ENCODE measurements around the gene UBE2H. TPM values are rescaled to one million over a fixed set of nuclear protein-coding genes. Genes with fewer than 3 reads are reported as not detected.

The UBE2H gene
- total and polyA plus RNA-seq, 4 donors, result 11.9 to 84.2 (median 23.7) TPM

- TF ChIP-seq HNF4A (conservative IDR thresholded peaks at IDR 0.05) (no peak), HNF4G (IDR thresholded peaks at IDR 0.05) (no peak), REST (IDR thresholded peaks at IDR 0.05) (no peak), RXRA (IDR thresholded peaks at IDR 0.05) (no peak), MAX (IDR thresholded peaks at IDR 0.05) (no peak), TAF1 (conservative IDR thresholded peaks at IDR 0.05) (no peak), FOXA1 (IDR thresholded peaks at IDR 0.05) (no peak), NR2F2 (IDR thresholded peaks at IDR 0.05) (no peak), ATF3 (IDR thresholded peaks at IDR 0.05) (no peak), EGR1 (IDR thresholded peaks at IDR 0.05; ENCODE audit: low read depth in 2 of 2) (no peak), YY1 (IDR thresholded peaks at IDR 0.05) (no peak), FOXA2 (IDR thresholded peaks at IDR 0.05) (no peak), JUND (IDR thresholded peaks at IDR 0.05) (no peak), RAD21 (IDR thresholded peaks at IDR 0.05) (no peak), GABPA (IDR thresholded peaks at IDR 0.05 in 1 of 2, conservative IDR thresholded peaks at IDR 0.05 in 1 of 2) (no peak)
- TF ChIP-seq, protein P1, sequence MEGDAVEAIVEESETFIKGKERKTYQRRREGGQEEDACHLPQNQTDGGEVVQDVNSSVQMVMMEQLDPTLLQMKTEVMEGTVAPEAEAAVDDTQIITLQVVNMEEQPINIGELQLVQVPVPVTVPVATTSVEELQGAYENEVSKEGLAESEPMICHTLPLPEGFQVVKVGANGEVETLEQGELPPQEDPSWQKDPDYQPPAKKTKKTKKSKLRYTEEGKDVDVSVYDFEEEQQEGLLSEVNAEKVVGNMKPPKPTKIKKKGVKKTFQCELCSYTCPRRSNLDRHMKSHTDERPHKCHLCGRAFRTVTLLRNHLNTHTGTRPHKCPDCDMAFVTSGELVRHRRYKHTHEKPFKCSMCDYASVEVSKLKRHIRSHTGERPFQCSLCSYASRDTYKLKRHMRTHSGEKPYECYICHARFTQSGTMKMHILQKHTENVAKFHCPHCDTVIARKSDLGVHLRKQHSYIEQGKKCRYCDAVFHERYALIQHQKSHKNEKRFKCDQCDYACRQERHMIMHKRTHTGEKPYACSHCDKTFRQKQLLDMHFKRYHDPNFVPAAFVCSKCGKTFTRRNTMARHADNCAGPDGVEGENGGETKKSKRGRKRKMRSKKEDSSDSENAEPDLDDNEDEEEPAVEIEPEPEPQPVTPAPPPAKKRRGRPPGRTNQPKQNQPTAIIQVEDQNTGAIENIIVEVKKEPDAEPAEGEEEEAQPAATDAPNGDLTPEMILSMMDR (IDR thresholded peaks at IDR 0.05; ENCODE audit: low read depth, low read length, missing input control), result no peak
- Histone ChIP-seq H3K4me1 (ENCODE audit: control insufficient read depth in 4 of 4, insufficient read depth in 4 of 4, low read length in 3 of 4) (peaks cover 0 to 10% (median 2%) of the 10 kb centered on the region in 4 donors), H3K27ac (ENCODE audit: low read depth in 1 of 2, low read length in 2 of 2) (no peak overlapping the region)
These were observed 120.0 kb downstream of the UBE2H start for GRCh38 chr7:129832701-129833227.

GRCh38 chr7:129832282-129832681 lies 120.5 kb downstream of the UBE2H start:
- Histone ChIP-seq H3K9ac (ENCODE audit: low read depth in 1 of 2, low read length in 2 of 2) (no peak overlapping the region), H3K4me1 (ENCODE audit: control insufficient read depth in 4 of 4, insufficient read depth in 4 of 4, low read length in 3 of 4) (peaks cover 0 to 10% (median 2%) of the 10 kb centered on the region in 4 donors), H3K27ac (ENCODE audit: low read depth in 1 of 2, low read length in 2 of 2) (no peak overlapping the region), H3K27me3 (ENCODE audit: control insufficient read depth in 4 of 4, insufficient read depth in 4 of 4, low read length in 3 of 4) (no peaks in the 10 kb centered on the region), H3K4me3 (ENCODE audit: low read depth in 1 of 3, low read length in 3 of 3) (no peak overlapping the region), H3K9me3 (ENCODE audit: control insufficient read depth in 4 of 4, low read length in 3 of 4) (no peaks in the 10 kb centered on the region), H3K36me3 (ENCODE audit: control insufficient read depth in 4 of 4, insufficient read depth in 3 of 4, low read depth in 1 of 4, low read length in 3 of 4) (peaks cover 1 to 20% (median 8%) of the 10 kb centered on the region in 4 donors)
- DNase-seq (ENCODE audit: low spot score), result no peak
- WGBS, result 98% methylated on average over 4 of the region's 4 CpGs
- TF ChIP-seq TAF1 (conservative IDR thresholded peaks at IDR 0.05) (no peak), REST (IDR thresholded peaks at IDR 0.05) (no peak), FOXA2 (IDR thresholded peaks at IDR 0.05) (no peak), ATF3 (IDR thresholded peaks at IDR 0.05) (no peak), GABPA (IDR thresholded peaks at IDR 0.05 in 1 of 2, conservative IDR thresholded peaks at IDR 0.05 in 1 of 2) (no peak), HNF4A (conservative IDR thresholded peaks at IDR 0.05) (no peak), EGR1 (IDR thresholded peaks at IDR 0.05; ENCODE audit: low read depth in 2 of 2) (no peak), YY1 (IDR thresholded peaks at IDR 0.05) (no peak), HNF4G (IDR thresholded peaks at IDR 0.05) (no peak)
- TF ChIP-seq, protein P1 (IDR thresholded peaks at IDR 0.05; ENCODE audit: low read depth, low read length, missing input control), result no peak

More at GRCh38 chr7:129832701-129833227, 120.0 kb downstream of the UBE2H start:
- no peak for DNase-seq (ENCODE audit: low spot score)
- Histone ChIP-seq H3K9me3 (ENCODE audit: control insufficient read depth in 4 of 4, low read length in 3 of 4) (no peaks in the 10 kb centered on the region), H3K27me3 (ENCODE audit: control insufficient read depth in 4 of 4, insufficient read depth in 4 of 4, low read length in 3 of 4) (no peaks in the 10 kb centered on the region), H3K4me3 (ENCODE audit: low read depth in 1 of 3, low read length in 3 of 3) (no peak overlapping the region), H3K36me3 (ENCODE audit: control insufficient read depth in 4 of 4, insufficient read depth in 3 of 4, low read depth in 1 of 4, low read length in 3 of 4) (peaks cover 1 to 21% (median 9%) of the 10 kb centered on the region in 4 donors), H3K9ac (ENCODE audit: low read depth in 1 of 2, low read length in 2 of 2) (no peak overlapping the region)
- WGBS, result 93% methylated on average over 3 of the region's 3 CpGs
